ENCODE measurements around the gene KHDC4. TPM values are rescaled to one million over a fixed set of nuclear protein-coding genes. Genes with fewer than 3 reads are reported as not detected.
A peak's percentile ranks its signal among the peaks of the same experiment; 100 is the strongest.

KHDC4 gene
- total and polyA plus RNA-seq, 2 of the 13 experiments (the other 11 are each of a cell fraction or from before 2014, with no cell fraction given), result 33.5 to 92.0 TPM

DNA sequence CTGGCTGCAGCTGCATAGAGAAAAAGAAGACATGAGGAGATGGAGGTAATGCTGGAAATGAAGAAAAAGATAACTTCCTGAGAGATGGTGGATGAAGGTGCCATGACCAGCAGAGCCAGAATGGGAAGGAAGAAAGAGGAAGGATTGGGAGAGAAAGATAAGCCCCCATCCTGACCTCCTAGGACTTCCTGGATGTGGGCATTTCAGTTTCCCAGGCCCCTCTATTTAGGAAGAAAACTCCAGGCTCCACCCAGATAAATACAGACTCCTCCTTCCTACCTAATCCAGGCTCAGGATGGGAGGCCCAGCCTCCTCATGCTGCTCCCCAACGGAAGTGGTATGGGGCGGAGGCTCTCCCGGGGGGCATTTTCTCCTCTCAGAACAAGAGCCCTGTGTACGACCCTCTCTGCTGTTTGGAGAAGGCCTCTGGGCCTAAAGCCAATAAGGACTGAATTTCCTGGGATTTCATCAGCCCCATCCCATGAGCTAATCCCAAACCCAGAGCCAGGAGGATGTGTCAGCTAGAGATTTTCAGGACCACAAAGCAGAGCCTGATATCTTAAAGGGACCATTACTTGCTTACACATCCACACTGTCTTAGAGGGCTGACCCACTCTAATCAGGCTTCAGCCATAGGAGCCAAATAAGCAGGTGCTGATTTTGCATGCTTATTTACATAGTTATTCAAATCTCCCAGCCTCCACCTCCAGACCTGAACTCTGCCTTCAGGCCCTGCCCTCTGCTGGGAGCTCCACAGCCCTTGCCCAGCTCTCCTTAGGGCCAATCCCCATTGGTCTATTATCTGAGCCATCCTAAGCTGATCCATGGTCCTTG lies 49.2 kb upstream of the KHDC4 start (continued):
- TF ChIP-seq, protein P1, sequence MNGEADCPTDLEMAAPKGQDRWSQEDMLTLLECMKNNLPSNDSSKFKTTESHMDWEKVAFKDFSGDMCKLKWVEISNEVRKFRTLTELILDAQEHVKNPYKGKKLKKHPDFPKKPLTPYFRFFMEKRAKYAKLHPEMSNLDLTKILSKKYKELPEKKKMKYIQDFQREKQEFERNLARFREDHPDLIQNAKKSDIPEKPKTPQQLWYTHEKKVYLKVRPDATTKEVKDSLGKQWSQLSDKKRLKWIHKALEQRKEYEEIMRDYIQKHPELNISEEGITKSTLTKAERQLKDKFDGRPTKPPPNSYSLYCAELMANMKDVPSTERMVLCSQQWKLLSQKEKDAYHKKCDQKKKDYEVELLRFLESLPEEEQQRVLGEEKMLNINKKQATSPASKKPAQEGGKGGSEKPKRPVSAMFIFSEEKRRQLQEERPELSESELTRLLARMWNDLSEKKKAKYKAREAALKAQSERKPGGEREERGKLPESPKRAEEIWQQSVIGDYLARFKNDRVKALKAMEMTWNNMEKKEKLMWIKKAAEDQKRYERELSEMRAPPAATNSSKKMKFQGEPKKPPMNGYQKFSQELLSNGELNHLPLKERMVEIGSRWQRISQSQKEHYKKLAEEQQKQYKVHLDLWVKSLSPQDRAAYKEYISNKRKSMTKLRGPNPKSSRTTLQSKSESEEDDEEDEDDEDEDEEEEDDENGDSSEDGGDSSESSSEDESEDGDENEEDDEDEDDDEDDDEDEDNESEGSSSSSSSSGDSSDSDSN (CRISPR knock-in tag; IDR thresholded peaks at IDR 0.05), result peak; percentile 24; the same call in 1 of the 2 replicates
- TF ChIP-seq MIER3 (CRISPR knock-in tag; IDR thresholded peaks at IDR 0.05; ENCODE audit: borderline replicate concordance) (no peak), FOSL2 (CRISPR knock-in tag; IDR thresholded peaks at IDR 0.05) (peak; percentile 63; the same call in 1 of the 2 replicates), SALL1 (CRISPR knock-in tag; IDR thresholded peaks at IDR 0.05) (no peak), HNF4G (IDR thresholded peaks at IDR 0.05; ENCODE audit: borderline replicate concordance, low read depth, low read length) (peak; percentile 27; the same call in 1 of the 2 replicates), HNF4G (CRISPR knock-in tag; IDR thresholded peaks at IDR 0.05; ENCODE audit: borderline replicate concordance, low read depth) (no peak), ZNF160 (CRISPR knock-in tag; IDR thresholded peaks at IDR 0.05) (no peak), ZNF501 (CRISPR knock-in tag; IDR thresholded peaks at IDR 0.05) (no peak), SP140L (CRISPR knock-in tag; IDR thresholded peaks at IDR 0.05; ENCODE audit: borderline replicate concordance) (no peak), AKAP8 (CRISPR knock-in tag; IDR thresholded peaks at IDR 0.05) (no peak), EP300 (IDR thresholded peaks at IDR 0.05; ENCODE audit: low read depth in 2 of 2, low read length in 2 of 2) (peak in 1 of 2 experiments; percentile 41; a peak in 1 of 4 replicates), EP300 (CRISPR knock-in tag; IDR thresholded peaks at IDR 0.05; ENCODE audit: borderline replicate concordance) (peak; percentile 62; the same call in 1 of the 2 replicates), ZNF749 (CRISPR knock-in tag; IDR thresholded peaks at IDR 0.05; ENCODE audit: borderline replicate concordance) (peak; percentile 28; the same call in 1 of the 2 replicates), ZFX (CRISPR knock-in tag; IDR thresholded peaks at IDR 0.05; ENCODE audit: low read depth) (no peak)
- TF ChIP-seq, protein P2, sequence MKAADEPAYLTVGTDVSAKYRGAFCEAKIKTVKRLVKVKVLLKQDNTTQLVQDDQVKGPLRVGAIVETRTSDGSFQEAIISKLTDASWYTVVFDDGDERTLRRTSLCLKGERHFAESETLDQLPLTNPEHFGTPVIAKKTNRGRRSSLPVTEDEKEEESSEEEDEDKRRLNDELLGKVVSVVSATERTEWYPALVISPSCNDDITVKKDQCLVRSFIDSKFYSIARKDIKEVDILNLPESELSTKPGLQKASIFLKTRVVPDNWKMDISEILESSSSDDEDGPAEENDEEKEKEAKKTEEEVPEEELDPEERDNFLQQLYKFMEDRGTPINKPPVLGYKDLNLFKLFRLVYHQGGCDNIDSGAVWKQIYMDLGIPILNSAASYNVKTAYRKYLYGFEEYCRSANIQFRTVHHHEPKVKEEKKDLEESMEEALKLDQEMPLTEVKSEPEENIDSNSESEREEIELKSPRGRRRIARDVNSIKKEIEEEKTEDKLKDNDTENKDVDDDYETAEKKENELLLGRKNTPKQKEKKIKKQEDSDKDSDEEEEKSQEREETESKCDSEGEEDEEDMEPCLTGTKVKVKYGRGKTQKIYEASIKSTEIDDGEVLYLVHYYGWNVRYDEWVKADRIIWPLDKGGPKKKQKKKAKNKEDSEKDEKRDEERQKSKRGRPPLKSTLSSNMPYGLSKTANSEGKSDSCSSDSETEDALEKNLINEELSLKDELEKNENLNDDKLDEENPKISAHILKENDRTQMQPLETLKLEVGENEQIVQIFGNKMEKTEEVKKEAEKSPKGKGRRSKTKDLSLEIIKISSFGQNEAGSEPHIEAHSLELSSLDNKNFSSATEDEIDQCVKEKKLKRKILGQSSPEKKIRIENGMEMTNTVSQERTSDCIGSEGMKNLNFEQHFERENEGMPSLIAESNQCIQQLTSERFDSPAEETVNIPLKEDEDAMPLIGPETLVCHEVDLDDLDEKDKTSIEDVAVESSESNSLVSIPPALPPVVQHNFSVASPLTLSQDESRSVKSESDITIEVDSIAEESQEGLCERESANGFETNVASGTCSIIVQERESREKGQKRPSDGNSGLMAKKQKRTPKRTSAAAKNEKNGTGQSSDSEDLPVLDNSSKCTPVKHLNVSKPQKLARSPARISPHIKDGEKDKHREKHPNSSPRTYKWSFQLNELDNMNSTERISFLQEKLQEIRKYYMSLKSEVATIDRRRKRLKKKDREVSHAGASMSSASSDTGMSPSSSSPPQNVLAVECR (CRISPR knock-in tag; IDR thresholded peaks at IDR 0.05; ENCODE audit: borderline replicate concordance), result peak; percentile 34; the same call in 1 of the 2 replicates
- TF ChIP-seq, protein P3, sequence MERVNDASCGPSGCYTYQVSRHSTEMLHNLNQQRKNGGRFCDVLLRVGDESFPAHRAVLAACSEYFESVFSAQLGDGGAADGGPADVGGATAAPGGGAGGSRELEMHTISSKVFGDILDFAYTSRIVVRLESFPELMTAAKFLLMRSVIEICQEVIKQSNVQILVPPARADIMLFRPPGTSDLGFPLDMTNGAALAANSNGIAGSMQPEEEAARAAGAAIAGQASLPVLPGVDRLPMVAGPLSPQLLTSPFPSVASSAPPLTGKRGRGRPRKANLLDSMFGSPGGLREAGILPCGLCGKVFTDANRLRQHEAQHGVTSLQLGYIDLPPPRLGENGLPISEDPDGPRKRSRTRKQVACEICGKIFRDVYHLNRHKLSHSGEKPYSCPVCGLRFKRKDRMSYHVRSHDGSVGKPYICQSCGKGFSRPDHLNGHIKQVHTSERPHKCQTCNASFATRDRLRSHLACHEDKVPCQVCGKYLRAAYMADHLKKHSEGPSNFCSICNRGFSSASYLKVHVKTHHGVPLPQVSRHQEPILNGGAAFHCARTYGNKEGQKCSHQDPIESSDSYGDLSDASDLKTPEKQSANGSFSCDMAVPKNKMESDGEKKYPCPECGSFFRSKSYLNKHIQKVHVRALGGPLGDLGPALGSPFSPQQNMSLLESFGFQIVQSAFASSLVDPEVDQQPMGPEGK (CRISPR knock-in tag; IDR thresholded peaks at IDR 0.05), result peak; percentile 18; the same call in 1 of the 2 replicates
- TF ChIP-seq, protein P4, sequence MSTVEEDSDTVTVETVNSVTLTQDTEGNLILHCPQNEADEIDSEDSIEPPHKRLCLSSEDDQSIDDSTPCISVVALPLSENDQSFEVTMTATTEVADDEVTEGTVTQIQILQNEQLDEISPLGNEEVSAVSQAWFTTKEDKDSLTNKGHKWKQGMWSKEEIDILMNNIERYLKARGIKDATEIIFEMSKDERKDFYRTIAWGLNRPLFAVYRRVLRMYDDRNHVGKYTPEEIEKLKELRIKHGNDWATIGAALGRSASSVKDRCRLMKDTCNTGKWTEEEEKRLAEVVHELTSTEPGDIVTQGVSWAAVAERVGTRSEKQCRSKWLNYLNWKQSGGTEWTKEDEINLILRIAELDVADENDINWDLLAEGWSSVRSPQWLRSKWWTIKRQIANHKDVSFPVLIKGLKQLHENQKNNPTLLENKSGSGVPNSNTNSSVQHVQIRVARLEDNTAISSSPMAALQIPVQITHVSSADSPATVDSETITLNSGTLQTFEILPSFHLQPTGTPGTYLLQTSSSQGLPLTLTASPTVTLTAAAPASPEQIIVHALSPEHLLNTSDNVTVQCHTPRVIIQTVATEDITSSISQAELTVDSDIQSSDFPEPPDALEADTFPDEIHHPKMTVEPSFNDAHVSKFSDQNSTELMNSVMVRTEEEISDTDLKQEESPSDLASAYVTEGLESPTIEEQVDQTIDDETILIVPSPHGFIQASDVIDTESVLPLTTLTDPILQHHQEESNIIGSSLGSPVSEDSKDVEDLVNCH (CRISPR knock-in tag; IDR thresholded peaks at IDR 0.05), result no peak
